ENCODE measurements around the gene TAF6. TPM values are rescaled to one million over a fixed set of nuclear protein-coding genes. Genes with fewer than 3 reads are reported as not detected.
A peak's percentile ranks its signal among the peaks of the same experiment; 100 is the strongest.

Gene TAF6
- total RNA-seq, 1 donor from 2014 or later = 31.9 TPM

Small RNA genes within 50 kb of the gene (microRNA-seq; reads per million reads assigned to microRNA genes)
- gene MIR106B (ENCODE audit: borderline number of aligned reads) = 1,238 reads per million, percentile 79 among the genes with 10 or more reads in this experiment
- gene MIR25 (ENCODE audit: borderline number of aligned reads) = 155 reads per million, percentile 47 among the genes with 10 or more reads in this experiment
- not detected for gene MIR4658 (ENCODE audit: borderline number of aligned reads)
- 1,906 reads per million, percentile 84 among the genes with 10 or more reads in this experiment for gene MIR93 (ENCODE audit: borderline number of aligned reads)

Other genes starting within 250 kb of the TAF6 start
- gene OR2AE1, start 242.3 kb downstream of the TAF6 start, total RNA-seq = not detected
- 7.1 TPM for gene TRIM4, start 199.8 kb downstream of the TAF6 start, total RNA-seq
- 0.30 TPM for gene GJC3, start 189.7 kb downstream of the TAF6 start, total RNA-seq
- gene AZGP1, start 143.3 kb downstream of the TAF6 start, total RNA-seq = 70.9 TPM
- 33.3 TPM for gene ZKSCAN1, start 103.8 kb downstream of the TAF6 start, total RNA-seq
- gene ZSCAN21, start 69.6 kb downstream of the TAF6 start, total RNA-seq = 7.7 TPM
- 15.6 TPM for gene ZNF3, start 37.6 kb downstream of the TAF6 start, total RNA-seq
- 126 TPM for gene COPS6, start 30.4 kb downstream of the TAF6 start, total RNA-seq
- gene MCM7, start 18.0 kb downstream of the TAF6 start, total RNA-seq = 23.9 TPM
- gene AP4M1, start 17.7 kb downstream of the TAF6 start, total RNA-seq = 15.3 TPM
- 10.8 TPM for gene CNPY4, start 276 bp upstream of the TAF6 start, total RNA-seq
- 2.8 TPM for gene MBLAC1, start 7.6 kb upstream of the TAF6 start, total RNA-seq
- gene LAMTOR4, start 29.6 kb upstream of the TAF6 start, total RNA-seq = 104 TPM
- 6.8 TPM for gene TRAPPC14, start 39.4 kb upstream of the TAF6 start, total RNA-seq
- gene GAL3ST4, start 49.3 kb upstream of the TAF6 start, total RNA-seq = 2.0 TPM
- 0.35 TPM for gene GPC2, start 58.0 kb upstream of the TAF6 start, total RNA-seq
- gene STAG3, start 58.6 kb upstream of the TAF6 start, total RNA-seq = 0.74 TPM
- gene PVRIG, start 100.6 kb upstream of the TAF6 start, total RNA-seq = not detected
- not detected for gene SPDYE3, start 188.3 kb upstream of the TAF6 start, total RNA-seq
- 10.9 TPM for gene PILRB, start 238.8 kb upstream of the TAF6 start, total RNA-seq